Measurements from ENCODE around the gene POU3F3.

POU3F3 gene

DNA sequence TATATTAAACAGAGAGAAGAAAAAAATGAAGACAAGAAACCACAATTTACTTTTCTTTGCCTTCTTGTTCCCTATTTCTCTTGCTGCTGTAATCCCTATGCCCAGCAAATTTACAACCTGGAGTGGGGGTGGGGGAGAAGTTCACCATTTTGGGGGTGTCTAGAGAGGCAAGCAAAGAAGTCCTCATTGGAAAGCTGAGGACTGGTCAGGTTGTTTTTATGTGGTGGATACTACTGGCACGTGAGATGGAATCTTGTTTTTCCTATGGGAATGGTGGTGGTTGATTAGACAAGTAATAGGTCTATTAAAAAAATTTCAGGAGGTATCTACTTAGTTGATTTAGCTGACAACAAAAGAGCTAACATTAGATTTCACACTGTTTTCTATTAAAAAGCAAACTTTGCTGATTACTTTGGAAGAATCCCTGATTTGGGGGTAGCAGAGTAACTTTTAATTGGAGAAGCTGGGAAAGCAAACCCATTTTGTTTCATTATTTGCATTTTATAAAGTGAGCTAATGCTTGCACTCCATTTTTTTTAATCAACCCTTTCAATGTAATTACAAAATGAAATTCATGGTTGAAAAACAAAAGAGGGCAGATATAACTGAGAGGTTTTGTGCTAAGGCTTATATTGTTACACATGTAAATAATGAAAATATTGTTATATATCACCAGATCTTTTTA lies 6.0 kb downstream of the POU3F3 start:
- no peak for DNase-seq (ENCODE audit: extremely low read depth in 1 of 2, low read depth in 1 of 2)

- no peak for DNase-seq (ENCODE audit: extremely low read depth in 1 of 2, low read depth in 1 of 2)
Observed at GRCh38 chr2:104860451-104860790, 6.5 kb downstream of the POU3F3 start.

DNA sequence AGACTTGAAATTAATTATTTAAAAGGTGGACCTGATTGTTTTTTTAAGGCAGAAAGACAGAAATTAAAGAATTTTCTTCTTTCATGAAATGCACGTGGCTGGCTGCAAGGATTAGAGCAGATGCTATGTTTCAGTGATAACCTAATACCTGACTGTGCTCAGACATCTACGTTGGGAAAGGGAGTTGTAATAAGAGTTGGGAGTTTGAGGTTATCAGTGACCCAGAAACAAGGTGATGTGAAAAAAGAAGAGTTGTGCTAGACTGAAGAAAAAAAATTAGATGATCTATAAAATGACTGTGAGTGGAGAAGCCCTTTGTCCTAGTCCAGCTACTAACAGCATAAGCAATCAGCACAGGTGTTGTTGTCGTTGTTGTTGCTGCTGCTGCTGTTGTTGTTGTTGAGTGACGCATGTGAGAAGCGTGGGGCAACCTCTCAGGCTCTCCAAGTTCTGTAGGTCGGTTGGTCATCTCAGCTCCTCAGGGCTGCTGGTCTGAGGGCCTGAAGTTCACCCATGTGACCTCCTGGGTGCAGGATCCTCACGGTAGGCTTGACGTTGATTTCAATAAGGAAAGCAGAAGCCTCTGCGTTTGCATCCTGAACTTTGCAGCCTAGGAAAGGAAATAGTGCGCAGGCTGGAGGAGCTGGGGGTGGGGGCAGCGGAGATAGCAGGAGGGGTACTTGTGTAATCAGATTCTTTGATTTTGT lies 7.6 kb downstream of the POU3F3 start:
- no peak for DNase-seq (ENCODE audit: extremely low read depth in 1 of 2, low read depth in 1 of 2)

DNA sequence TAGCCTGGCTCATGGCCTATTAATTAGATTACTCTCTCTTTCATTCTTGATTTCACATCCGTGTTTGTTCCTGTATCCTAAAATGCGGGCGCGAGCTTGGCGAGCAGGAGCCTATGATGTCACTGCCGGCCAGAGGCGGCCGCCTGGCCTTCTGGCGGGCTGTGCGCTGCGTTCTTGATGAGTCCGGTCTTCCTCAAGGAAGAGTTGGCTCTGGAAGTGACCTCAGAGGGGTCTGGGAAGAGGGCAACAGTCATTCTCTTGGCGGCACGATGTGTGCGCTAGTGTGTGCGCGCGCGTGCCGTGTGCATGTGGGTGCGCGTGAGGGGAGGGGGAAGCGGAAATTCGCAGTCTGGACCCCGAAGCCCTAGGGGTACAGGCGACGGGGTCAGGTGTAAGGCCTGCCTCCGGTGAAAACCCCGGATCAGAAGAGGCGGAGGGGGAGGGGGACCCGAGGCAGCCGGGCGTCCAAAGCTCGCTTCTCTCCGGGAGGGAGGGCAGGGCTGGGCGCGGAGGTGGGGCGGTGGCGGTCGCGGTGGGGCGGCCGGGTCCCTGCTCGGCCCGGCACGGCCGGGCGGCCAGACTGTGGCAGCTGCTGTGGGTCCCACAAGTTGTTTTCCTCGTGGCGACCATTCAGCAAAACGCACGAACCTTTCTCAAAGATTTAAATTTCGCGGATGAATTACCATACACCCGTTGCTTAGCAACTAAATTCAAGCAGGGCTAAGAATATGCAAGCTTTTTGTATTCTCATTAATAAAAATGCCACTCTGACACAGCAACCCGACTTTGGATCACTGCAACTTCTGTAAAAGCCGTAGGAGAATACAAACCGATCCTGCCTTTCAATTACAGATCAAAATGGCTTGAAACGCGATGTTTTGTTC lies 8.4 kb downstream of the POU3F3 start:
- DNase-seq (ENCODE audit: extremely low read depth in 1 of 2, low read depth in 1 of 2) = no peak

- no peak for DNase-seq (ENCODE audit: extremely low read depth in 1 of 2, low read depth in 1 of 2)
Observed at GRCh38 chr2:104863146-104863467, 9.2 kb downstream of the POU3F3 start.

GRCh38 chr2:104863468-104864279 lies 9.8 kb downstream of the POU3F3 start:
- DNase-seq (ENCODE audit: extremely low read depth in 1 of 2, low read depth in 1 of 2) = no peak

- DNase-seq (ENCODE audit: extremely low read depth in 1 of 2, low read depth in 1 of 2) = no peak
Observed at GRCh38 chr2:104864280-104865095, 10.6 kb downstream of the POU3F3 start.

DNA sequence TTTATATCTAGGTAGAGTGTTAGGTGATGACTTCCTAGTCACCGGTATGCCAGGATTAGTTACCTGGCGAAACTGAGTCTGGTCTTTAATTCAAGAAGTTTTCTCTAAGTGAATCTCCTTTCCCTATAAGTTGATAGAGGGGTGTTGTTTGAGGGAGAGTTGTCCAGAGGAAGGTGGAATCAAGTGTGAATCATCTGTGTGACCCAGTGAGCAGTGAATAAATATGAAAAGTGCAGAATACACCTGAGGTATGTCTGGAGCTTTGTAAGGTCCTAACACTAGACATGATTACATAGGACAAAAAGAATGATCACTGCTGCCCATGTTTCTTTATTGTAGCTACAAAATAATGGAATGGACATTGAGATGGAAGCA lies 11.2 kb downstream of the POU3F3 start:
- no peak for DNase-seq (ENCODE audit: extremely low read depth in 1 of 2, low read depth in 1 of 2)

DNA sequence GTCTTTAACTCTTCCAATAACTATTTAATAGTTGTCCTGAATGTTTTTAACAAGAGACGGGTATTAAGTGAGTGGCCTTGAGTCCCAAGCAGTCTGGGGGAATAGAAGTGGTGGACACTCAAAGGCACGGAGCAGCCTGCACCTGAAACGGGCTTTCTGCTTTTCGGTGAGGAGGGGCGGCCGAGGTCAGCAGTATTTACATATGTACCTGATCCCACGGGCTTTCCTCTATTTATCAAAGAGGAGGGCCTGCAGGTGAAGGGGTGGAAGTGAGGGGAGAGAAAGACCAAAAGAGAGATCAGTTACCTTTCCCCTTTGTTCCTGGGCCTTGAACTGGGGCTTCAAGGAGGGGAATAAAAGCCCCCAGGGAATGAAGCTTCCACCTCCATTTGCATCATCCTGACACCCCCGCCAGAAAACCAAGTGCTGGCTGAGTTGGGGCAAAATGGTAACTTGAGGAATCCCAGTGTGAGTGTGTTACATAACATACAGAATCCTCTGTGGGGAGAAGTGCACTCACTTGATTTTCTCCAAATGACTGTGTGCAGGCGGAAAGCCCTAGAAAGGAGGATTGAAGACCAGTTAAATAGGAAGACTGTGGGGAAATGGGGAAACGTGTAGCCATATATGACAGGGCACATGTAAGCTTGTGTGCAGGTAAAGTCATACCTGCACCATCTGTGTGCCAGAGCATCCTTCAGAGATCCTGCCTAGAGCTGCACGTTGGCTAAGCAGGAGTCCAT lies 12.4 kb downstream of the POU3F3 start:
- no peak for DNase-seq (ENCODE audit: extremely low read depth in 1 of 2, low read depth in 1 of 2)

DNA sequence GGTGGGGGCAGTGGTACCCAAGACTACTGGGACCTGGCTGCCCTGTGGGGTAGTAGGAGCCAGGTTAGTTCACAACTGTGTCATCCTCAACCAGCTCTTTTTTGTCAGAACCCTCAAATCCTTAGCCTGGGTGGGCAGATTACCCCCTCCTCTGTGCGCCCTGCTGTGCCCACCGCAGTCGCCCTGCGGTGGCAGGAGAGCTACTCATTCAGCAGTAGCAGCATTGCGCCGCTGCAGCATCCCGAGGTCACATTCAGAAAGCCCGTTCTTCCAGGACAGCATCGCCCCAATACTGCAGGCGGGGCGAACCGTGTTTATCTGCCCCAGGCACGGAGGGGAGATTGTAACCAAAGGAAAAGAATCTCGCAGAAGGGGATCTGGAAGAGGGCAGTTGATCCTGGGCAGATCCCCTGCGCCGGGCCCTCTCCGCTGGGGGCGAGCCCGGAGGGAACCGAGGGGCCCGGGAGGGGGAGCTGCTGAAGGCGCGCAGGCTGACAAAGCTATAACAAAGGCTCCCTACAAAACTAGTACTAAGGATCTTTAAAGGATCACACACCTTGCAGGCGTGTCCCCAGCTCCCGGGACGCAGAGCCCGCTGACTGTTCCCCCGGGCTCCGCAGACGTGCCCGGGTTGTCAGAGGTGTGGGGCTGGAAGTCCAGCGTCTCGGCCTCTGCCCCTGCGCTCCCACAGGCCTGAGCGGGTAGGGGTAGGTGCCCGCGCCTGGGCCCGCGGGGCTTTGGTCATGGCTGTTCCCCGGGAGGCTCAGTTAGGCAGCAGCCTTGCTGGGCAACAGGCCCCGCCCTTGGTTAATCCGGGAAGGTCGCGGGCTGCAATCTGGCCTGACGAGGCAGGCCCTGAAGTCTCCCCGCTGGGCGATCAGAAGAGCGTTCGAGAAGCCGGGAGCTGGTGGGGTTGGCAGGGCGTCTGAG lies 13.2 kb downstream of the POU3F3 start:
- no peak for DNase-seq (ENCODE audit: extremely low read depth in 1 of 2, low read depth in 1 of 2)

DNA sequence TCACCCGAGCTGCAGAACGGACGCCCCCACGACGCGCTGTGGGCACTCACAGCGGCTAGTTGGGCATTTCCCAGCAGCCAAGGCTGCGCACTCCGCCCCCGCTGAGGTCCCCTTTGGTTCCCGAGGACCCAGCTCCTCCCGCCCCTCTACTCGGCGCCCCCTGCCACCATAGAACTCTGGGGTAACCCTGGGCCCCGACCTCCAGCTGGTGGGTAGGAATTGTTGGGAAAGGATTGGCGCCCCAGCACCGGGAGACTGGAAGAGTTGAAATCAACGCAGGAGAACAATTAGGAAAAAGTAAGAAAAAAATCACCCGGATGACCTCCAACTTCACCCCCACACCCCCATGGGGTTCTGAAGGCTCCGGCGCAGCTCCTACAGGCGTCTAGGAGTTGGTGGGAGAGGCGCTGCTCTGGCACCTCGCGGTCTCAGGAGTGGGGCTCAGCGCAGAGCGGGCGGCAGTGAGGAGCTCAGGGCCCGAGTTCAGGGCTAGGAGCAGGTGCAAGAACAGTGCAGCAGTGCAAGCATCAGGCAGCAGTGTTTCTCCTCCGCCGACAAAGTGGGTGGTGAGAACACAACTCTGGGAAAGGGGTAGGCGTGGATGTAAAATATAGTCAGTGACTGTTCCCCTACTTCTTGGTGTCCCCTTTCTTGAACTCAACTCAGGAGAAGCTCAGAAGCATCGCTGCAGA lies 14.0 kb downstream of the POU3F3 start:
- no peak for DNase-seq (ENCODE audit: extremely low read depth in 1 of 2, low read depth in 1 of 2)

DNA sequence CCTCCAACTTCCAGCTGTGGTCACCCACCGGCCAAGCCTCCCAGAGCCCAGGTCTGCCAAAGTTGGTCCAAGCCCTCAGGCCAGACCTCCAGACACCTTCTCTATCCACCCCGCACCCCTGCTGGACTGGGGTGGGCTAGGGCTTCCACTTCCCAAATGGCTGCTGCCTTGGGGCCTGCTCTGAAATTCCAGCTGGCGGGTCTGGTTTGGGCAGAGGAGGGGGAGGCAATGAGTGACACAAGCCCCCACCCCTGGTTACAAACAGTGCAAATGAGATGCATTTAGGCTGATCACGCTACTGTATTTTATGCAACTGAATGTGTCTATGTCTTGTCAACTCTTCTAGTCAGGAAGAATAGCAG lies 14.6 kb downstream of the POU3F3 start:
- no peak for DNase-seq (ENCODE audit: extremely low read depth in 1 of 2, low read depth in 1 of 2)

DNA sequence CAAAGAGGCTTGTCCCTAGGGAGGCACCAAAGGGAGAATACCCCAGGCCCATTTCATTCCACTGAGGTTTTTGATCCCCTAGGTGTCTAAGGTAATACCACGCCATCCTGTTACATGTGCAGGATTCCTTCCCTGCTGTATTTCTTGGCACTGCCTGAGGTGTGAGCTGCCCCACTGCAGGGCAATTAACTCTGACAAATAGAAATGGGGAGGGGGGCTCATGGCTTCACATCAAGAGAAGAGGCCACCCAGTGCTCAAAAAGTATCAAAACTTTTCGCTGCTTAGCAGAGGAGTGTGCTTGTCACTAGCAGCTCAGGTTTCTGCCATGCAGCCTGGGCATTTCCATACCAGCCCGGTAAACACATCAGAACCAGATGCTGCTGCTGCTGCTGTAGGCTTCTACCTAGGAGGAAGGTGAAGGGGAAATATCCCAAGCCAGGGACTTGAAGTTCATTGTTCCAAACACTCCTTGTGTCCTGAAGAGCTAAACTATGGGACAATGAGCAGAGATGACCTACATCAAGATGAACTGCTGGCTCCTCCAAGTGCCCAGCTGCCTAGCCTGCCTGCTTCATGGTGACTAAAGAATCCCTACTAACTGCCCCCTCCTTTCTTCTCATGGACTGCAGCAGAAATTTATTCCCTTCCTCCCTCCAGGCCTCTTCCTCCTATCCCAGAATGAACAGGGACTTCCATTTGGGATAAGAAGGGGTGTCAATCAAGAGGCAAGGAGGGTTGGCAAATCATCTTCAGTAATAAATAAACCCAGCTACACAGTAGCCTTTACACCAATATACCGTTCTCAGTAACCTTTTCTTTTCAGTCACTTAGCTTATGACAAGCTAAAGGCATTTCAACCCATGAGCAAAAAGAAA lies 16.4 kb downstream of the POU3F3 start:
- no peak for DNase-seq (ENCODE audit: extremely low read depth in 1 of 2, low read depth in 1 of 2)

- no peak for DNase-seq (ENCODE audit: extremely low read depth in 1 of 2, low read depth in 1 of 2)
Observed at GRCh38 chr2:104871649-104871971, 17.7 kb downstream of the POU3F3 start.

DNA sequence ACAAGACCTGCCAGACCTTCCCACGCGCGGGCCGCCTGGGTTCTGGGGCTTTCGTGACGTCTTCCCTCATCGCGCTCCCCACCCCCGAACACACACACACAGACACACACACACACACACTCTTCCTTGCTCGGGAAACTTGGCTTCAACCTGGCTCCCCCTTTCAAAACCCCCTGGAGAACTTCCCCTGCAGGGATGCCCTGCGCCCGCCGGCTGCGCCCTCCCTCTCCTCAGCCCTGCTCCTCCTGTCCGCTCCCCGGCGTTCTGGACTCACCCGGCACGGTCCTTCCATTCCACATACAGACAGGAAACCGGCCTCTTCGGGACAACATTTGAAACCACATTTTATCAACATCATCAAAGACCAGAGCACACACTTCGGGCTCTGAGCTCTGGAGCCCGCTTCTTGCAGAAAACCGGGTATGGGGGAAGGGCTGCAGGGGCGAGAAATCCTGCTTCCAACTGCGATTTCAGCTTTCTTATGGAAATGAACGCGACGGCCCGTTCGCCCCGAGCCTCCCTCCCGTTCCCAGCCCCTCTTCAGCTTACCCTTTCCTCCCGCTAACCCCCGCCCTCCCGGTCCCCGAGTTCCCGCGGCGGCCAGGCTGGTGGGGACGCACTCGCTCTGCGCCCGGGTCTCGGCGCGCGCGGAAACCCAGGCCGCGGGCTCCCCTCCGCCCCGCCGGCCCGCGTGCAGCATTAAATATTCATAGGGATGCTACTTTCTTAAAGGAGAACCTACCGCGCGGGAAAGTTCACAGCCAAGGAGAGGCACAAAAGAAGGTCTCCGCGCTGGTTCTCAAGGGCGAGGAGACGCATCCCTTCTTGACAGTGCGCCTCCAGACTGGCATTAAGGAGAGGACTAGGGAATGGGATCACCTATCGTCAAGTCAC lies 18.3 kb downstream of the POU3F3 start:
- no peak for DNase-seq (ENCODE audit: extremely low read depth in 1 of 2, low read depth in 1 of 2)
